ENCODE results near the gene BMP8A.

Gene BMP8A

DNA sequence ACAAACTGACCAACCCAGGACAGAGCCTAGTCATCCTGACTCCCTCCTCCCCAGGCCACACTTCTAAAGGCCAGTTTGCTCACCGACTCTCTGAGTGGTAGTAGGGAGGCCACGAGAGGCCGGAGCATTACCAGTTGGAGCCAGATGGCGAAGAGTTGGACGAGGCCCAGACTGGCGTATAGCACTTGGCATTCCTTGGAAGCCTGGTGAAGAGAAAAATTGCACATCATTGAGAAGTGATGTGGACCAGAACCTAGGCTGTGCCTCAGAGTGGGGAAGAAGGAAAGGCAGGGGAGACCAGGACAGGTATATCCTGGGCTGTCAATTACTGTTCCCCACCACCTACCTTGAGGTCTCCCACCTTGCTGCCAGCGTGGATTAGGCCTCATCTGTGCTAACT, 72.9 kb downstream of the BMP8A start:
- TF ChIP-seq, protein P1, sequence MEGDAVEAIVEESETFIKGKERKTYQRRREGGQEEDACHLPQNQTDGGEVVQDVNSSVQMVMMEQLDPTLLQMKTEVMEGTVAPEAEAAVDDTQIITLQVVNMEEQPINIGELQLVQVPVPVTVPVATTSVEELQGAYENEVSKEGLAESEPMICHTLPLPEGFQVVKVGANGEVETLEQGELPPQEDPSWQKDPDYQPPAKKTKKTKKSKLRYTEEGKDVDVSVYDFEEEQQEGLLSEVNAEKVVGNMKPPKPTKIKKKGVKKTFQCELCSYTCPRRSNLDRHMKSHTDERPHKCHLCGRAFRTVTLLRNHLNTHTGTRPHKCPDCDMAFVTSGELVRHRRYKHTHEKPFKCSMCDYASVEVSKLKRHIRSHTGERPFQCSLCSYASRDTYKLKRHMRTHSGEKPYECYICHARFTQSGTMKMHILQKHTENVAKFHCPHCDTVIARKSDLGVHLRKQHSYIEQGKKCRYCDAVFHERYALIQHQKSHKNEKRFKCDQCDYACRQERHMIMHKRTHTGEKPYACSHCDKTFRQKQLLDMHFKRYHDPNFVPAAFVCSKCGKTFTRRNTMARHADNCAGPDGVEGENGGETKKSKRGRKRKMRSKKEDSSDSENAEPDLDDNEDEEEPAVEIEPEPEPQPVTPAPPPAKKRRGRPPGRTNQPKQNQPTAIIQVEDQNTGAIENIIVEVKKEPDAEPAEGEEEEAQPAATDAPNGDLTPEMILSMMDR (IDR thresholded peaks at IDR 0.05; ENCODE audit: low read depth, low read length), result no peak
- no peak overlapping the region for H3K4me3 ChIP-seq (ENCODE audit: low read depth, low read length)

DNA sequence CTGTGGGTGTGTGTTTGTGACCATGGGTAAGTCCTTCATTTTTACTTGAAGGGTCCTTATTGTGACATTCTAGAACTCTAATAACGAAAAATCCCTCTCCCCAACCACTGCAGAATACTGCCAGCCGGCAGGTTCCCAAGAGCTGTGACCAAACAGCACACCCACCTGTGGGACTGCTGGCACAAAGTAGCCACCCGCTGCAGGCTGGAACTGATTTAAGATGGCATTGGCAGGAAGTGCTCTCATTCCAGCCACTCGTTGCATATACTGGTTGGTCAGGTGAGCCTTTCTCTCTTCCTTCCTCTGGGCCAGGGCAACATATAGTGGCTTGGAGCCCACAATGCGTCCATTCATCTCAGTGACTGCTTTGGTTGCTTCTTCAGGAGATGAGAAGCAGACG, 73.5 kb downstream of the BMP8A start:
- H3K4me3 ChIP-seq (ENCODE audit: low read depth, low read length), result no peak overlapping the region
- TF ChIP-seq, protein P1 (IDR thresholded peaks at IDR 0.05; ENCODE audit: low read depth, low read length), result no peak

DNA sequence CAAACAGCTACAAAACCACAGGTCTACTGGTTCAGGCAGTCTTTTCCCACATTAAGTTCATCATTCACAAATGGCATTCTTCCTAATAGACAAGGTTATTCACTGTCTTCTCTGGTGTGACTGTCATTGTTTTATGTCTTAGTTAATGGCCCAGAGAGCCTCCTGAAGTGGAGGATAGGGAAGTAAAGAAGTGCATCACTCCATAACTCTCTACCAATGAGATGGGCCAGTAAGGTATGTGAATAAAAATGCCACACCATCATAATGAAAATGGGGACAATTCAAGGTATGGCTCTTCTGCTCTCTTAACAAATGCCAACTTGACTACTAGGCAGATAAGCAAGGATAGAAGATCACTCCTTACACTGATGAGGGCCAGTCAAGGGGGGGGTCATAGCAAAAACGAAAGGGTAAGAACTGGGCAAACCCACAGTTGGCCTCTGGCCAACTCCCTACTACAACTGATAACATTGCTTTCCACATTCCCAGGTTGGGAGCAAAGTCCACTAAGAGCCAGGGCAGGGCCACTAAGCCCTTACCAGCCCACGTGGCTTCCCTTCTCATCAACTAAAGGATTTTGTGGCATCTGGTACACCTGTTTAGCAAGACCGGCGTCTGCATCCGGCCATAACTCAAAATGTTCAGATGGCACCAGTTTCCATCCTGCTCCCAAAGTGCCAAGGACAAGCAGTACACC, 75.2 kb downstream of the BMP8A start:
- no peak overlapping the region for H3K4me3 ChIP-seq (ENCODE audit: low read depth, low read length)

DNA sequence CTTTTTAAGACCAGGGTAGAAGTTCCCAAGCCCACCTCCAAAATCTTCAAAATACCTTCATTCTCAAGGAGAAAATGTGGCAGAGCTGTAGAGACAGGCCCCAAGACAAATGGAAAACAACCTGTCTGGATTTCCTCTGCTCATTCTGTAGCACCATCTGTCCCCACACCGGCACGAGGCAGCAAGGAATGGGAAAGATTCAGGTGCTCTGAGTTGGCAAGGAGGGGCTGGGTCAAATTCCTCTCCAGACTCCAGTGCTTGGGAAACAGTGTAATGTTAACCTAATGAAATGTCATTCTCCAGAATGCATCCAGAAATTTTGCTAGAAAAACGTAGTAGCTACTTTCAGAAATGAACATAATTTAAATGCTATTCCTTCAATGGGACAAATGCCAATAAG, 75.9 kb downstream of the BMP8A start:
- H3K4me3 ChIP-seq (ENCODE audit: low read depth, low read length), result no peak overlapping the region
- TF ChIP-seq, protein P1 (IDR thresholded peaks at IDR 0.05; ENCODE audit: low read depth, low read length), result no peak

More for the DNA sequence above, 75.2 kb downstream of the BMP8A start:
- TF ChIP-seq, protein P1 (IDR thresholded peaks at IDR 0.05; ENCODE audit: low read depth, low read length), result no peak

DNA sequence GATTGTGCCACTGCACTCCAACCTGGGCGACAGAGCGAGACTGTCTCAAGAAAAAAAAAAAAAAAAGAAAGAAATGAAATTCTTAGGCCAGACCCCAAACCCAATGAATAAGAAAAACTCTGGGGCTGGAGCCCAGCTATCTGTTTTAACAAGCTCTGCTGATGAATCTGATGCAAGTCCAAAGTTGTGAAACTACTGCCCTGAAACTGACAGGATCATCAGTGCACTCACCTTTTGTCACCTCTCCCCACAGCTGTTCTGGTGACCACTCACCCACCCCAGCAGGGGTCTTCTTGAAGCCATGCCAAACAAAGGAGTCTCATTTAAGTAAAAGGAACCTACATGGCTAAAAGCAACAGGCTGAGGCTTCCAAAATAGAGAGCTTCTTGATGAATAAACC, 76.8 kb downstream of the BMP8A start:
- TF ChIP-seq, protein P1 (IDR thresholded peaks at IDR 0.05; ENCODE audit: low read depth, low read length), result no peak
- no peak overlapping the region for H3K4me3 ChIP-seq (ENCODE audit: low read depth, low read length)

DNA sequence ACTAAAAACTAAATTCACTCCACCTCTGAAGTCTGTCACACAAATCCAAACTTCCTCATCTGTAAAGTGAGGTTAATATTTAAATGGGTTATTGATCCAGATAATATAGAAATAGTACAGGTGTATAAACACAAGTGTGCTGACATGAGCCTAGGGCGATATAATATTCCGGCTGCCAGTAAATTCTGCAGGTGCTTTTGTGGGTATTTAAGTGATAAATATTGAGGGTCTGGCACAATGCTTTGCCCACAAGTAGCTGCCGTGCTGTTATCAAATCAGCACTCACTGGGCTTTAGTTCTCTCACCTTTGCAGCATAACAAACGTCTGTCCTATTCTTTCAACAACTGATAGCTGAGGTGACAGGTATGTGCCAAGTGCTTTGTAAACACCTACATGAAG, 77.6 kb downstream of the BMP8A start:
- H3K4me3 ChIP-seq (ENCODE audit: low read depth, low read length), result no peak overlapping the region
- TF ChIP-seq, protein P1 (IDR thresholded peaks at IDR 0.05; ENCODE audit: low read depth, low read length), result no peak

DNA sequence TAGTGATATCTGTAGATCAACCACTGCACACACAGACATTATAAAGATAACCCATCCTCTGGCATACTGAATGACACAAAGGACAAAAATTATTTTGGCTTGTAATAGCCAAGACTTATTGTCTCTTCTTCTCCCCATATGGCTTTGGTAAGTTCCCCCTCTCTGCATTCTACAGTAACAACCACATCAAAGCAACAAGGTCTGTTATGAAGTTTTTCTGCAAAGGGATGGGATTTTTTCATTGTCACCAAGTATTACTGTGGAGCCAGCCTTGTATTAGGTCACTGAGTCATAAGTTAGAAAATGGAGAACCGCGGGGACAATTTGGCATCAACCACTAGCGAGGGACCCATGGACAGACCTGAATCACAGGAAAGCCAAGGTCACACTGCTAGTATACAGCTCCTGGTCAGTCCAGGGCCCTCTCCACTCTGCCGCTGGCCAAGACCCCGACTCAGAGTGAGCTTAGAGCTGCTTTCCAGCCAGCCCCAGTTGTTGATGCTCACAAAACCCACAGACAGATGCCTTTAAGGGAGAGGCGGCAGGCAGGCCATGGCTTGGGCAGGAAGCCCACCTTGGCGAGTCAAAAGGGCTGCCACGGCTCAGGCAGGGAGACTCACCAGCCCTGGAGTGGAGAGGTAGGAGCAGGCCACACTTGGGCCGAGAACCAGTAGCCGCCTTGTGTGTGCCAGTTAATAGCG, 79.2 kb downstream of the BMP8A start:
- TF ChIP-seq, protein P1 (IDR thresholded peaks at IDR 0.05; ENCODE audit: low read depth, low read length), result no peak
- no peak overlapping the region for H3K4me3 ChIP-seq (ENCODE audit: low read depth, low read length)
